Liver (tissue), 2 donors: Measurements from ENCODE around the gene SMYD5.

Experiments used
- RAD21 ChIP-seq, 2 donors: IDR thresholded peaks; 2 replicates each; pipeline ENCODE4 v1.6.1; 2016; ENCODE audit warnings: antibody characterized with exemption in 2 of 2, mild to moderate bottlenecking in 2 of 2
- TF ChIP-seq, protein P1 (sequence below): IDR thresholded peaks from 2 replicates; pipeline ENCODE4 v1.6.1; 2016; ENCODE audit warnings: antibody characterized with exemption
- donor health status: healthy.

DNA sequence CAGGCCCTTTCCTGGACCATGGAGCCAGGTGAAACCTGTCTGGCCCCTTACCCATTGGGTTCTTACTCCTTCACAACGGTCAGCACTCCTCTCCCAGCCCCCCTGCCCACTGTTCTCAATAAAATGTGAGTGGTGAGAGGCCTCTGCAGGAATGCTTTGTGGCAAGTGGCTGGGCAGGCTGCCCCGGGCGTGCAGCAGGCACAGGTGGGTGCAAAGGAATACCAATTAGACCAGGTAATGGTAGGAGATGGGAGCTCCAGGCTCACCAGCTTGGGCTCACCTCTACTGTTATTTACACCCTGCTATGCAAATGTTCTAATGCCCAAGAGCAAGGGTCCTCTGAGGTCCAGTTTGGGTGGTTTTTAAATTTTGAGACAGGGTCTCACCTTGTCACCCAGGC is 13.0 kb downstream of the SMYD5 start:
- TF ChIP-seq, protein P1, sequence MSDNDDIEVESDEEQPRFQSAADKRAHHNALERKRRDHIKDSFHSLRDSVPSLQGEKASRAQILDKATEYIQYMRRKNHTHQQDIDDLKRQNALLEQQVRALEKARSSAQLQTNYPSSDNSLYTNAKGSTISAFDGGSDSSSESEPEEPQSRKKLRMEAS = no peak
- no peak for TF ChIP-seq RAD21 (IDR thresholded peaks at IDR 0.05)
